ENCODE measurements around the gene PLEKHA5. TPM values are rescaled to one million over a fixed set of nuclear protein-coding genes. Genes with fewer than 3 reads are reported as not detected.

Gene PLEKHA5
- polyA plus RNA-seq, 1 donor (not counting 4 experiments of a cell fraction or from before 2014, with no cell fraction given), result 21.7 TPM

DNA sequence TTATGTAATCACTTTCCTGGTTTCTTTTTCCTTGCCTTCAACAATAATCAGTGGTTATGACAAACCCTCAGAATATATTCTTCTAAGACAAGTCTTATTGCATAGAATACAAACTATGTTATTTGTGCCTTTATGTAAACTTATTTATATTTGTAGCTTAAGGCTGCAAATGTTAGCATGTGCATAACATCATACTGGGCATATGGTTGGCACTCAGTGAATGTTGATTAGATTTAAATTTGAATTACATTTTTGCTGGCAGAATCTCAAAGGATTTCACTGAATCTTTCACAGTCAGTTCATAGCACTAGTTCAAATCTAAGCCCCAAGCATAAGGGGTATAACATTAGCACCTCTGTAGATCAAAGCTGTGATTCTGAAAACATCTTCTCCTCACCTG, 196.6 kb downstream of the PLEKHA5 start:
- Histone ChIP-seq H3K27ac (ENCODE audit: control insufficient read depth, insufficient read depth, low read length) (no peak overlapping the region), H3K4me2 (ENCODE audit: control insufficient read depth, extremely low read depth, insufficient read depth, low read depth, low read length) (no peak overlapping the region), H3K27me3 (ENCODE audit: control insufficient read depth, extremely low read depth, insufficient read depth, low read length) (no peaks in the 10 kb centered on the region), H3K4me1 (ENCODE audit: control insufficient read depth, extremely low read depth, insufficient read depth, low read length) (no peaks in the 10 kb centered on the region), H2AFZ (ENCODE audit: control insufficient read depth, low read length) (no peak overlapping the region), H3K9me3 (ENCODE audit: control insufficient read depth, low read depth, low read length) (no peaks in the 10 kb centered on the region), H4K20me1 (ENCODE audit: control insufficient read depth, extremely low read depth, insufficient read depth, low read length) (no peaks in the 10 kb centered on the region), H3K9ac (ENCODE audit: control insufficient read depth, extremely low read depth, insufficient read depth, low read length) (no peak overlapping the region), H3K79me2 (ENCODE audit: control insufficient read depth, insufficient read depth, low read length) (no peaks in the 10 kb centered on the region), H3K4me3 (ENCODE audit: control insufficient read depth in 2 of 3, extremely low read depth in 1 of 3, insufficient read depth in 2 of 3, low read depth in 1 of 3, low read length in 3 of 3) (no peak overlapping the region), H3K9me1 (ENCODE audit: control insufficient read depth, extremely low read depth, insufficient read depth, low read length) (no peaks in the 10 kb centered on the region), H3K36me3 (ENCODE audit: control insufficient read depth in 2 of 2, extremely low read depth in 1 of 2, insufficient read depth in 2 of 2, low read length in 2 of 2) (peaks cover 0 to 4% of the 10 kb centered on the region in 2 experiments)
- DNase-seq (ENCODE audit: low read depth, low spot score) (no peak), FAIRE-seq (no peak)
- dilution Hi-C loops (cut with MboI; ENCODE audit: extremely low pct_ligation_motif_present, low sequenced_read_pairs), result no loop called here
- TF ChIP-seq, protein P1, sequence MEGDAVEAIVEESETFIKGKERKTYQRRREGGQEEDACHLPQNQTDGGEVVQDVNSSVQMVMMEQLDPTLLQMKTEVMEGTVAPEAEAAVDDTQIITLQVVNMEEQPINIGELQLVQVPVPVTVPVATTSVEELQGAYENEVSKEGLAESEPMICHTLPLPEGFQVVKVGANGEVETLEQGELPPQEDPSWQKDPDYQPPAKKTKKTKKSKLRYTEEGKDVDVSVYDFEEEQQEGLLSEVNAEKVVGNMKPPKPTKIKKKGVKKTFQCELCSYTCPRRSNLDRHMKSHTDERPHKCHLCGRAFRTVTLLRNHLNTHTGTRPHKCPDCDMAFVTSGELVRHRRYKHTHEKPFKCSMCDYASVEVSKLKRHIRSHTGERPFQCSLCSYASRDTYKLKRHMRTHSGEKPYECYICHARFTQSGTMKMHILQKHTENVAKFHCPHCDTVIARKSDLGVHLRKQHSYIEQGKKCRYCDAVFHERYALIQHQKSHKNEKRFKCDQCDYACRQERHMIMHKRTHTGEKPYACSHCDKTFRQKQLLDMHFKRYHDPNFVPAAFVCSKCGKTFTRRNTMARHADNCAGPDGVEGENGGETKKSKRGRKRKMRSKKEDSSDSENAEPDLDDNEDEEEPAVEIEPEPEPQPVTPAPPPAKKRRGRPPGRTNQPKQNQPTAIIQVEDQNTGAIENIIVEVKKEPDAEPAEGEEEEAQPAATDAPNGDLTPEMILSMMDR (optimal IDR thresholded peaks at IDR 0.05 in 1 of 3, IDR thresholded peaks at IDR 0.05 in 1 of 3, conservative IDR thresholded peaks at IDR 0.05 in 1 of 3; ENCODE audit: extremely low read depth in 1 of 3, insufficient read depth in 2 of 3, low read length in 3 of 3), result no peak
- TF ChIP-seq EZH2 (IDR thresholded peaks at IDR 0.05; ENCODE audit: low read length), result no peak

DNA sequence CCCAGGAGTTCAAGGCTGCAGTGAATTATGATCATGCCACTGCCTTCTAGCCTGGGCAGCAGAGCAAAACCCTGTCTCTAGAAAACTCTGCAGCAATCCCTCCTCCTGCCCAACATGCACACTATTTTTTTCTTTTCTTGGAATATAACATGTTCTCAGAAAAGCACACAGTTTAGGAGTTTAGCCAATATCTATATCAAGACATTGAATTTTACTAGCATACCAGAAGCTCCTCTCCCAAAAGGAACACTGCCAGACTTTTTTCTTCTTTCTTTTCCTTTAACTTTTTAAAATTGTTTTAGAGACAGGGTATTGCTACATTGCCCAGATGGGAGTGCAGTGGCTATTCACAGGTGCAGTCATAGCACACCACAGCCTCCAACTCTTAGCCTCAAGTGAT, 202.7 kb downstream of the PLEKHA5 start:
- H3K27me3 ChIP-seq (ENCODE audit: control insufficient read depth, extremely low read depth, insufficient read depth, low read length), result no peaks in the 10 kb centered on the region
- no peaks in the 10 kb centered on the region for H3K9me1 ChIP-seq (ENCODE audit: control insufficient read depth, extremely low read depth, insufficient read depth, low read length)
- H3K36me3 ChIP-seq (ENCODE audit: control insufficient read depth in 2 of 2, extremely low read depth in 1 of 2, insufficient read depth in 2 of 2, low read length in 2 of 2), result no peaks in the 10 kb centered on the region
- H3K4me1 ChIP-seq (ENCODE audit: control insufficient read depth, extremely low read depth, insufficient read depth, low read length), result no peaks in the 10 kb centered on the region
- no peaks in the 10 kb centered on the region for H3K79me2 ChIP-seq (ENCODE audit: control insufficient read depth, insufficient read depth, low read length)
- no peak overlapping the region for H2AFZ ChIP-seq (ENCODE audit: control insufficient read depth, low read length)
- no peaks in the 10 kb centered on the region for H3K9me3 ChIP-seq (ENCODE audit: control insufficient read depth, low read depth, low read length)
- H3K9ac ChIP-seq (ENCODE audit: control insufficient read depth, extremely low read depth, insufficient read depth, low read length), result no peak overlapping the region
- DNase-seq (ENCODE audit: low read depth, low spot score) (no peak), FAIRE-seq (no peak)
- no peak for TF ChIP-seq EZH2 (IDR thresholded peaks at IDR 0.05; ENCODE audit: low read length)
- TF ChIP-seq, protein P1 (optimal IDR thresholded peaks at IDR 0.05 in 1 of 3, IDR thresholded peaks at IDR 0.05 in 1 of 3, conservative IDR thresholded peaks at IDR 0.05 in 1 of 3; ENCODE audit: extremely low read depth in 1 of 3, insufficient read depth in 2 of 3, low read length in 3 of 3), result no peak
- H3K4me3 ChIP-seq (ENCODE audit: control insufficient read depth in 2 of 3, extremely low read depth in 1 of 3, insufficient read depth in 2 of 3, low read depth in 1 of 3, low read length in 3 of 3), result no peak overlapping the region
- H4K20me1 ChIP-seq (ENCODE audit: control insufficient read depth, extremely low read depth, insufficient read depth, low read length), result no peaks in the 10 kb centered on the region
- no peak overlapping the region for H3K27ac ChIP-seq (ENCODE audit: control insufficient read depth, insufficient read depth, low read length)
- dilution Hi-C loops (cut with MboI; ENCODE audit: extremely low pct_ligation_motif_present, low sequenced_read_pairs), result no loop called here
- no peak overlapping the region for H3K4me2 ChIP-seq (ENCODE audit: control insufficient read depth, extremely low read depth, insufficient read depth, low read depth, low read length)

Data from keratinocyte (primary cell).